ENCODE data around the gene TTLL3.

The TTLL3 gene

DNA sequence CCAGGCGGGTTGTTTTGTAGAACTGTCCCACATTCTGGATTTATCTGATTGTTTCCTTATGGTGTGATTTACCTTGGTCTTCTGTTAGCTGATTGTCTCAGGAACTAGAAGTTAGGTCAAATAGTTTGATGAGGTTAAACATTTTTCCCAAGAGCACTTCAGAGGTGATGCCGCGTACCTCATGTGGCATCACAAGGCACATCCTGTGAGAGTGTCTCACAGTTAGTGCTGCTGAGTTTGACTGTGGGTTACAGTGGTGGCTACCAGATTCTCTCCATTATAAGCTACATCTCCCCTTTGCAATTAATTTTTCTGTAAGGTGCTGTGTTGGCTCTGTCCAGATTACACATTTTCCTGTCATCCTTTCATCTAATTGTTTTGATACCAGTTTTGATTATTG lies 21.2 kb downstream of the TTLL3 start:
- no peak for DNase-seq (ENCODE audit: low spot score)

DNA sequence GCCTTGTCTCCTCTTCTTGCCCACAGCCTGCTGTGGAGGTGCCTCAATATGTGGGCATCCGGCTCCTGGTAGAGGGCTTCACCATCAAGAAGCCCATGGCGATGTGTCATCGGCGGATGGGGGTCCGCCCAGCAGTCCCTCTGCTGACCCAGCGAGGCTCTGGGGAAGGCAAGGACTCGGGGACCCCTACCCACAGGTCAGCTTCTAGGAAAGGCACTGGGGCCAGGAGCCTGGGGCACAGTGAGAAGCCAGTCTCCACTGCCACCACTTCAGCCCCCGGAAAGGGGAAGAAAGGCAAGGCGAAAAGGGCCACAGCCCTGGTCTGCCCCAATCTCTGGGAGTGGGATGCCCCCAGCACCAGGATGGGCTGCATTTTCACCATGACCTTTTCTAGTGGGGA lies 23.0 kb downstream of the TTLL3 start:
- TF ChIP-seq, protein P1, sequence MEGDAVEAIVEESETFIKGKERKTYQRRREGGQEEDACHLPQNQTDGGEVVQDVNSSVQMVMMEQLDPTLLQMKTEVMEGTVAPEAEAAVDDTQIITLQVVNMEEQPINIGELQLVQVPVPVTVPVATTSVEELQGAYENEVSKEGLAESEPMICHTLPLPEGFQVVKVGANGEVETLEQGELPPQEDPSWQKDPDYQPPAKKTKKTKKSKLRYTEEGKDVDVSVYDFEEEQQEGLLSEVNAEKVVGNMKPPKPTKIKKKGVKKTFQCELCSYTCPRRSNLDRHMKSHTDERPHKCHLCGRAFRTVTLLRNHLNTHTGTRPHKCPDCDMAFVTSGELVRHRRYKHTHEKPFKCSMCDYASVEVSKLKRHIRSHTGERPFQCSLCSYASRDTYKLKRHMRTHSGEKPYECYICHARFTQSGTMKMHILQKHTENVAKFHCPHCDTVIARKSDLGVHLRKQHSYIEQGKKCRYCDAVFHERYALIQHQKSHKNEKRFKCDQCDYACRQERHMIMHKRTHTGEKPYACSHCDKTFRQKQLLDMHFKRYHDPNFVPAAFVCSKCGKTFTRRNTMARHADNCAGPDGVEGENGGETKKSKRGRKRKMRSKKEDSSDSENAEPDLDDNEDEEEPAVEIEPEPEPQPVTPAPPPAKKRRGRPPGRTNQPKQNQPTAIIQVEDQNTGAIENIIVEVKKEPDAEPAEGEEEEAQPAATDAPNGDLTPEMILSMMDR (conservative IDR thresholded peaks at IDR 0.05; ENCODE audit: low read depth) = no peak
- CTCF ChIA-PET = no interaction called here
- no peak overlapping the region for H3K27ac ChIP-seq
- POLR2A ChIA-PET (ENCODE audit: low non-redundant PET) = no interaction called here
- DNase-seq (ENCODE audit: low spot score) = no peak

More for the DNA sequence above, 21.2 kb downstream of the TTLL3 start:
- ChIA-PET POLR2A (ENCODE audit: low non-redundant PET) (no interaction called here), CTCF (interaction anchor here (0.6 kb wide), 1 partner anchor 116 kb away, joined by 3 read pairs; no protein-coding TSS in a partner anchor)
- TF ChIP-seq, protein P1 (conservative IDR thresholded peaks at IDR 0.05; ENCODE audit: low read depth) = no peak
- H3K27ac ChIP-seq = no peak overlapping the region

DNA sequence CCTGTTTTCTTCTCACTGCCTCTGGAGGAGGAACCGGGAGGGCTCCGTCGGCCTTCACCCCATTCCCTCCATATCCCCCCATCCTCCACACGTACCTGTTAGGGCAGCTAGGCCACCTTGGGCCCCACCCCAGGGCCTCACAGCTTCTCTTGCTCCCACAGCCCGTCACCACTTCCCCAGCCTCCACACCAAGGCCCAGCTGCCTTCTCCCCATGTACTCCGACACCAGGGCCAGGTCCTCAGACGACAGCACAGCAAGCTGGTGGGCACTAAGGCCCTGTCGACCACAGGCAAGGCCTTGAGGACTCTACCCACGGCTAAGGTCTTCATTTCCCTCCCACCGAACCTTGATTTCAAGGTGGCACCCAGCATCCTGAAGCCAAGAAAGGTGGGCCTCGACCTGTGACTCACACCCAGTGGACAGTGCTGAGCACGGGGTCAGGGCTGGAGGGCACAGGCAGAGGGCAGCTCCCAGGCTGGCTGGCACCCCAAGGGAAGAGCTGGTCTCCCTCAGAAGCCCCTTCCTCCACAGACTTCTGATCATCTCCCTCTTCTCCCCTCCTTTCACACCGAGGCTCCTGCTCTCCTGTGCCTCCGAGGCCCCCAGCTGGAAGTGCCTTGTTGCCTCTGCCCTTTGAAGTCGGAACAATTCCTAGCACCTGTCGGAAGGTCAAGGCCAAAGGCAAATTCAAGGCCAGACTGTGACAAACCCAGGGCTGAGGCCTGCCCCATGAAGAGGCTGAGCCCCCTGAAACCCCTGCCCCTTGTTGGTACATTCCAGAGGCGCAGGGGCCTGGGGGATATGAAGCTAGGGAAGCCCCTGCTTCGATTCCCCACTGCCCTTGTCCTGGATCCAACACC lies 24.7 kb downstream of the TTLL3 start:
- H3K27ac ChIP-seq = peak overlapping the region; percentile 18; the same call in 1 of the 2 replicates
- POLR2A ChIA-PET (ENCODE audit: low non-redundant PET) = interaction anchor here (0.6 kb wide), 1 partner anchor 36 kb away, joined by 9 read pairs; no protein-coding TSS in a partner anchor
- CTCF ChIA-PET = no interaction called here
- DNase-seq (ENCODE audit: low spot score) = no peak
- TF ChIP-seq, protein P1 (conservative IDR thresholded peaks at IDR 0.05; ENCODE audit: low read depth) = no peak

DNA sequence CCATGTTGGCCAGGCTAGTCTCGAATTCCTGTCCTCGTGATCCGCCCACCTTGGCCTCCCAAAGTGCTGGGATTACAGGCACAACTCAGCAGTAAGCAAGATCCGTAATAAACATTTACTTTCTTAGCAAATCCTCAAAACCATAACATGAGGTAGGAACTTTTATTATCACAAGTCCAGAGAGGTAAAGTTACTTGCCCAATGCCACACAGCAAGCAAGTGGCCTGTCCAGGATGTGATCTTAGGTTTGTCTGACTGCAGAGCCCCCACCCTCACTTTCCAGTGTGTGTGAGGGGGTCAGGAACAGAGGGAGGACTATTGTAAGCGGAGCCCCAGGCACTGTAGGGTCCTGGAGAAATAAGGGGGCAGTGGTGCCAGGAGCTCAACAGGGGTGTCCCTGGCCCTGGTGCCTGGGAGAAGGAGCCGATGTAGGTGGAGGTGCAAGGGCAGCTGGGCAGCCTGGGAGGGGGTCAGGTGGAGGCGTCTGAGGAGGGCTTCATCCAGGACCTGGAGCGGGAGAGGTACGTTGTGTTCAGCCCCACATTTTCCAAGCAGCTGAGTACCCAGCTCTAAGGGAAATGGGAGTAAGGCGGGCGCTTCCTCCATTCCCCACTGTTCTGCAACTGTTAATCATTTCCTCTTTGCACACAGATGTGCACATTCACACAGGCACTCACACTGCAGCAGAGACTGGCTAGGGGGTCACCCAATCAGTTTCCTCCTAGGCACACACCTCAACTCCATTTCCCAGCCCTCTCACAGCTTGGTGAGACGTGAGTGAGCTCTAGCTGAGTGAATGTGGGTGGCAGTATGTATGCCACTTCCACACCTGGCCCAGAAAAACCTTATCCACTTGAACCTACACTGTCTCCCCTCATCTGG lies 27.9 kb downstream of the TTLL3 start:
- TF ChIP-seq, protein P1 (conservative IDR thresholded peaks at IDR 0.05; ENCODE audit: low read depth) = no peak
- H3K27ac ChIP-seq = peak overlapping the region; percentile 11; the same call in 1 of the 2 replicates
- no peak for DNase-seq (ENCODE audit: low spot score)
- POLR2A ChIA-PET (ENCODE audit: low non-redundant PET) = interaction anchor here (0.7 kb wide), 1 partner anchor 95 kb away, joined by 3 read pairs; the partner anchor contains the start of gene CRELD1
- CTCF ChIA-PET = interaction anchor here (0.6 to 1.7 kb wide), 2 partner anchors 19 to 109 kb away, joined by 3 to 5 read pairs; no protein-coding TSS in a partner anchor

DNA sequence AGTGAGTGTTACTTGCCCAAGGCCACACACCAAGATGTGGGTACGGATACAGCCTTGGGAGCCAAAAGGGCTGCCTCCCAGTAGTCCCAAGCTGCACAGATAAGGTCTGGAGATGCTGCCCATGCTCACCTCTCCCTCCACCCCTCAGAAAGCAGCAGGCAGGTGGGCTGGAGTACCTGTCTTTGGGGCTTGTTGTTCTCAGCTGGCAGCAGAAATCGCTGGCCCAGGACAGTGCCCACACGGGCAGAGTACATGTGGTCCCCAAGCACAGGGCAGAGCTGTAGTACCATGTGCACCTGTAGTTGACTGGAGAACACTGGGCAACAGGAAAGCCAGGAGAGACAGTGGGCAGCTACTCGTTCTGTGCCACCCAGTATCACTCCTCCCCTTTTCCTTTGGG lies 28.8 kb downstream of the TTLL3 start:
- TF ChIP-seq, protein P1 (conservative IDR thresholded peaks at IDR 0.05; ENCODE audit: low read depth) = no peak
- ChIA-PET CTCF (interaction anchor here (0.6 to 1.7 kb wide), 3 partner anchors 108 to 278 kb away, joined by 3 to 5 read pairs (median 4); no protein-coding TSS in a partner anchor), POLR2A (ENCODE audit: low non-redundant PET) (interaction anchor here (0.7 kb wide), 1 partner anchor 95 kb away, joined by 3 read pairs; the partner anchor contains the start of gene CRELD1)
- no peak for DNase-seq (ENCODE audit: low spot score)
- H3K27ac ChIP-seq = peak overlapping the region; percentile 6; the same call in 1 of the 2 replicates

DNA sequence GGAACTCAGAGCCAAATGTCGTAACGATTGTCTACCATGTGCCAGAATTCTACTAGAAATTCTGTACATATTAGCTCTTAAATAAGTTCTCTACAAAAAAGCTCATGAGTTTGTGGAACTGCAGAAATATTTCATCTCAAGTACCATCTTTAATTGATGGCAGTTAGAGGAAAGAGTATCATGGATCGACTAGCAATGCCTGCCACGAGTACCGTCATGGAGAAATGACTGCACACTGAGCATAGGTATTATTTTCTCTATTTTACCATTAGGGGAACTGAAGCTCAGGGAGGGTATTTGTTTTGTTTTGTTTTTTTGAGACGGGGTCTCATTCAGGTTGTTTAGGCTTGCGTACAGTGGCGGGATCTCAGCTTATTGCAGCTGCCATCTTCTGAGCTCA lies 31.0 kb downstream of the TTLL3 start:
- 0 out of 2 replicates have a peak overlapping the region, but pooled peaks have one; percentile 7 for H3K27ac ChIP-seq
- no peak for DNase-seq (ENCODE audit: low spot score)
- CTCF ChIA-PET = interaction anchor here (1.0 kb wide), 1 partner anchor 91 kb away, joined by 3 read pairs; no protein-coding TSS in a partner anchor
- POLR2A ChIA-PET (ENCODE audit: low non-redundant PET) = no interaction called here
- TF ChIP-seq, protein P1 (conservative IDR thresholded peaks at IDR 0.05; ENCODE audit: low read depth) = no peak

Measured in RWPE1 (cell line).